H1 (cell line): Measurements from ENCODE around the gene CCL26. TPM values are rescaled to one million over a fixed set of nuclear protein-coding genes. Genes with fewer than 3 reads are reported as not detected.

ENCODE experiments used
- CTCF ChIA-PET: fragments of 300-600 bp; sonication (Branson Sonifier 250); formaldehyde crosslinking; loops from one replicate; lab custom pipeline; 2021; ENCODE audit not compliant: partially characterized antibody; lab: Charles Lee
- POLR2A ChIA-PET: fragments of 300-600 bp; sonication (Branson Sonifier 250); formaldehyde crosslinking; loops from one replicate; lab custom pipeline; 2021; ENCODE audit warnings: inconsistent platforms; ENCODE audit not compliant: partially characterized antibody; lab: Charles Lee
- DNase-seq, 2 experiments: peaks; one replicate each; pipeline versions ENCODE4 v3.0.0 to v3.0.0-alpha.2; 2010 to 2022; ENCODE audit warnings: low spot score in 2 of 2, low read depth in 1 of 2, mixed read lengths in 1 of 2
- FAIRE-seq: peaks from 2 replicates; lab custom pipeline; 2011; peaks lifted over from hg19 to GRCh38; lab: Jason Lieb, UNC
- H2AFZ ChIP-seq: 2 replicates; pipeline ENCODE4 v1.8.1; 2012; ENCODE audit warnings: low read length, inconsistent platforms
- H2AK5ac ChIP-seq: 2 replicates; pipeline ENCODE4 v1.6.1; 2013; ENCODE audit warnings: low read depth, low read length
- H2BK120ac ChIP-seq: replicated peaks from 2 replicates; pipeline ENCODE3; 2013; ENCODE audit warnings: low read depth, low read length, inconsistent platforms
- H2BK12ac ChIP-seq: 2 replicates; pipeline ENCODE4 v1.6.1; 2013; ENCODE audit warnings: low read depth, low read length
- H2BK15ac ChIP-seq: 2 replicates; pipeline ENCODE4 v1.6.1; 2013; ENCODE audit warnings: low read length
- H2BK20ac ChIP-seq: 2 replicates; pipeline ENCODE4 v1.6.1; 2013; ENCODE audit warnings: low read length
- H2BK5ac ChIP-seq: 2 replicates; pipeline ENCODE4 v1.6.1; 2013; ENCODE audit warnings: low read depth, low read length
- H3K14ac ChIP-seq: 2 replicates; pipeline ENCODE4 v1.6.1; 2013; ENCODE audit warnings: inconsistent platforms; ENCODE audit not compliant: insufficient read length
- H3K18ac ChIP-seq: 2 replicates; pipeline ENCODE4 v1.6.1; 2013; ENCODE audit warnings: low read length; ENCODE audit errors: extremely low read depth
- H3K23ac ChIP-seq: 2 replicates; pipeline ENCODE4 v1.6.1; 2013; ENCODE audit warnings: inconsistent platforms; ENCODE audit not compliant: insufficient read length
- H3K23me2 ChIP-seq: 2 replicates; pipeline ENCODE4 v1.6.1; 2013; ENCODE audit warnings: low read depth, low read length
- H3K27ac ChIP-seq: 2 replicates; pipeline ENCODE4 v1.6.1; 2011; ENCODE audit warnings: low read depth, low read length, inconsistent platforms
- H3K27me3 ChIP-seq, 4 experiments: replicated peaks in 1 of 4; 1 replicate in 1 of 4; 2 replicates in 3 of 4; pipeline versions ENCODE4 v1.6.1 to v1.8.1; 2011 to 2013; ENCODE audit warnings: low read length in 3 of 4, mild to moderate bottlenecking in 3 of 4, inconsistent platforms in 2 of 4, mixed read lengths in 2 of 4, moderate library complexity in 1 of 4; ENCODE audit not compliant: control insufficient read depth in 3 of 4, insufficient read depth in 3 of 4; ENCODE audit errors: extremely low read depth in 1 of 4
- H3K36me3 ChIP-seq, 4 experiments: 2 replicates each; pipeline versions ENCODE4 v1.6.1 to v1.8.1; 2011 to 2013; ENCODE audit warnings: mild to moderate bottlenecking in 4 of 4, low read length in 3 of 4, moderate library complexity in 2 of 4, control low read depth in 1 of 4, inconsistent platforms in 1 of 4; ENCODE audit not compliant: insufficient read depth in 4 of 4, control insufficient read depth in 2 of 4
- H3K4ac ChIP-seq: replicated peaks from 2 replicates; pipeline ENCODE3; 2013; ENCODE audit warnings: low read length, low read depth, mixed read lengths, inconsistent platforms; ENCODE audit not compliant: insufficient read length
- H3K4me1 ChIP-seq, 4 experiments: replicated peaks in 1 of 4; 1 replicate in 1 of 4; 2 replicates in 3 of 4; pipeline versions ENCODE4 v1.6.1 to v1.8.1; 2011 to 2013; ENCODE audit warnings: low read length in 3 of 4, inconsistent platforms in 2 of 4, mixed read lengths in 1 of 4; ENCODE audit not compliant: insufficient read depth in 4 of 4, control insufficient read depth in 3 of 4
- H3K4me2 ChIP-seq, 2 experiments: 2 replicates each; pipeline versions ENCODE4 v1.6.1 to v1.8.1; 2011 to 2013; ENCODE audit warnings: low read depth in 2 of 2, low read length in 2 of 2, control low read depth in 1 of 2, inconsistent platforms in 1 of 2, mild to moderate bottlenecking in 1 of 2; ENCODE audit not compliant: insufficient read depth in 1 of 2
- H3K4me3 ChIP-seq, 4 experiments: fragments of 200-600, 300-600 bp in 1 of 4; sonication (generic), shearing (Covaris generic), sonication (Bioruptor Twin) in 1 of 4; 2 replicates each; pipeline versions ENCODE4 v1.5.1 to v1.8.1; 2011 to 2016; ENCODE audit warnings: low read length in 4 of 4, low read depth in 3 of 4, control low read depth in 2 of 4, inconsistent platforms in 2 of 4, mild to moderate bottlenecking in 2 of 4, mixed read lengths in 1 of 4, moderate library complexity in 1 of 4; ENCODE audit not compliant: insufficient read depth in 2 of 4; ENCODE audit errors: extremely low read depth in 1 of 4
- H3K56ac ChIP-seq: replicated peaks from 2 replicates; pipeline ENCODE3; 2013; ENCODE audit warnings: low read depth, mild to moderate bottlenecking, mixed read lengths, low read length, inconsistent platforms; ENCODE audit not compliant: insufficient read length
- H3K79me1 ChIP-seq: 2 replicates; pipeline ENCODE4 v1.6.1; 2013; ENCODE audit warnings: low read depth, low read length, control low read depth
- H3K79me2 ChIP-seq, 2 experiments: 2 replicates each; pipeline versions ENCODE4 v1.6.1 to v1.8.1; 2012 to 2013; ENCODE audit warnings: low read length in 2 of 2, mild to moderate bottlenecking in 2 of 2, inconsistent platforms in 1 of 2; ENCODE audit not compliant: insufficient read depth in 2 of 2, control insufficient read depth in 1 of 2
- H3K9ac ChIP-seq, 4 experiments: replicated peaks in 1 of 4; 1 replicate in 1 of 4; 2 replicates in 3 of 4; pipeline versions ENCODE4 v1.6.1 to v1.8.1; 2011 to 2013; ENCODE audit warnings: low read depth in 3 of 4, low read length in 3 of 4, control low read depth in 2 of 4, mild to moderate bottlenecking in 2 of 4, moderate library complexity in 2 of 4, inconsistent platforms in 1 of 4; ENCODE audit errors: extremely low read depth in 1 of 4
- H3K9me3 ChIP-seq, 2 experiments: 2 replicates each; pipeline versions ENCODE4 v1.6.1 to v1.8.1; 2012 to 2013; ENCODE audit warnings: mild to moderate bottlenecking in 2 of 2, moderate library complexity in 2 of 2, control low read depth in 1 of 2, inconsistent platforms in 1 of 2, low read depth in 1 of 2, low read length in 1 of 2, mixed read lengths in 1 of 2; ENCODE audit not compliant: insufficient read depth in 2 of 2
- H4K20me1 ChIP-seq, 2 experiments: replicated peaks in 1 of 2; 2 replicates each; pipeline versions ENCODE3 to v1.8.1; 2011 to 2013; ENCODE audit warnings: inconsistent platforms in 2 of 2, low read length in 2 of 2, mild to moderate bottlenecking in 1 of 2; ENCODE audit not compliant: insufficient read depth in 2 of 2, control insufficient read depth in 1 of 2
- H4K5ac ChIP-seq: 2 replicates; pipeline ENCODE4 v1.6.1; 2013; ENCODE audit warnings: low read length, low read depth, mixed read lengths, inconsistent platforms; ENCODE audit not compliant: insufficient read length
- H4K8ac ChIP-seq: 2 replicates; pipeline ENCODE4 v1.8.0; 2013; ENCODE audit warnings: mild to moderate bottlenecking, moderate library complexity, low read length, inconsistent platforms; ENCODE audit not compliant: insufficient read depth; ENCODE audit errors: extremely low read depth
- H4K91ac ChIP-seq: replicated peaks from 2 replicates; pipeline ENCODE3; 2013; ENCODE audit warnings: low read length, mixed read lengths, inconsistent platforms; ENCODE audit not compliant: insufficient read length
- HDAC2 ChIP-seq, 2 experiments: fragments of 300-600 bp in 1 of 2; sonication (generic) in 1 of 2; IDR thresholded peaks; 2 replicates each; pipeline ENCODE4 v1.6.1; 2011 to 2012; ENCODE audit warnings: low read depth in 2 of 2, low read length in 2 of 2, mild to moderate bottlenecking in 2 of 2, moderate library complexity in 2 of 2, borderline replicate concordance in 1 of 2, inconsistent platforms in 1 of 2
- KDM4A ChIP-seq: IDR thresholded peaks from one replicate; pipeline ENCODE4 v1.7.1; 2012; ENCODE audit warnings: low read depth, mild to moderate bottlenecking, moderate library complexity, low read length, inconsistent platforms; ENCODE audit not compliant: severe bottlenecking
- MAX ChIP-seq: IDR thresholded peaks from 2 replicates; pipeline ENCODE4 v1.6.1; 2012; ENCODE audit warnings: inconsistent platforms
- POU5F1 ChIP-seq: IDR thresholded peaks from 2 replicates; pipeline ENCODE4 v1.6.1; 2011; ENCODE audit warnings: low read depth, mild to moderate bottlenecking, low read length, moderate library complexity
- TBP ChIP-seq: IDR thresholded peaks from 2 replicates; pipeline ENCODE4 v1.6.1; 2011; ENCODE audit warnings: low read depth, low read length, improper control_type of control experiment
- WGBS, 2 experiments: shearing (Covaris generic) in 1 of 2; methylation state at CpG; one replicate each; pipeline versions ENCODE4 v1.1.6 to v1.1.7; 2013 to 2015; ENCODE audit warnings: low lambda C conversion rate in 2 of 2, mixed read lengths in 2 of 2, inconsistent platforms in 1 of 2, low coverage in 1 of 2, missing lambda C conversion rate in 1 of 2; ENCODE audit not compliant: insufficient replicate concordance in 2 of 2, insufficient coverage in 1 of 2, insufficient read length in 1 of 2; ENCODE audit errors: extremely low coverage in 1 of 2, missing lambda C conversion rate in 1 of 2; 5-methylcytosine and 5-hydroxymethylcytosine counted together
- polyA plus RNA-seq, 7 experiments: library from polyadenylated mRNA; depleted of rRNA in 3 of 7; stranded (reverse) in 5 of 7; unstranded in 2 of 7; fragments of >200 nt in 5 of 7; fragments of 200-250 nt in 2 of 7; gene quantifications; 1 replicate in 5 of 7; 2 replicates in 1 of 7; 4 replicates in 1 of 7; pipeline versions ENCODE4 v1.2.1 to v1.2.3, GENCODE V29; 2011 to 2013; ENCODE audit warnings: missing spikeins in 2 of 7, mixed read lengths in 2 of 7
- total RNA-seq: library from RNA; stranded (reverse); fragmentation: NEBNext Ultra II Directional; extraction: Animal tissue kit (Norgen Biotek cat#: 25700); gene quantifications from 2 replicates; pipeline ENCODE4 v1.2.1, GENCODE V29; 2021
- TF ChIP-seq, protein P1 (sequence below): IDR thresholded peaks from 2 replicates; pipeline ENCODE4 v1.6.1; 2012; ENCODE audit warnings: low read length, inconsistent platforms

CCL26 gene
- total and polyA plus RNA-seq, 2 of the 8 experiments (the other 6 are each of a cell fraction or from before 2014, with no cell fraction given) = 8.7 to 14.9 TPM

- no peaks in the 10 kb centered on the region for H3K79me1 ChIP-seq
- no peak overlapping the region for H2AFZ ChIP-seq
- no peak overlapping the region for H3K4ac ChIP-seq
- no peak overlapping the region for H3K18ac ChIP-seq
- no peak overlapping the region for H3K27ac ChIP-seq
- H3K4me3 ChIP-seq = no peak overlapping the region
- CTCF ChIA-PET = interaction anchor here (1.9 kb wide), 1 partner anchor 14 kb away, joined by 7 read pairs; no protein-coding TSS in a partner anchor
- no peaks in the 10 kb centered on the region for H3K9me3 ChIP-seq
- H4K5ac ChIP-seq = no peak overlapping the region
- H3K56ac ChIP-seq = no peak overlapping the region
- POLR2A ChIA-PET = no interaction called here
- no peak overlapping the region for H3K14ac ChIP-seq
- no peak overlapping the region for H3K9ac ChIP-seq
- H2BK20ac ChIP-seq = no peak overlapping the region
- H2BK15ac ChIP-seq = peak overlapping the region; percentile 72; the same call in 1 of the 2 replicates
- H2BK5ac ChIP-seq = no peak overlapping the region
- no peak overlapping the region for H2BK12ac ChIP-seq
- H4K8ac ChIP-seq = no peak overlapping the region
- no peak overlapping the region for H3K4me2 ChIP-seq
- H3K23me2 ChIP-seq = no peaks in the 10 kb centered on the region
- FAIRE-seq (no peak), DNase-seq (no peak)
- no peaks in the 10 kb centered on the region for H3K36me3 ChIP-seq
- H4K91ac ChIP-seq = no peak overlapping the region
- no peak overlapping the region for H3K23ac ChIP-seq
- WGBS, 2 experiments = 71% methylated on average over 3 of the region's 3 CpGs; no CpG with 5 or more reads in 1 of the 2 experiments
- H2BK120ac ChIP-seq = no peak overlapping the region
- H4K20me1 ChIP-seq = peaks cover 0 to 1% of the 10 kb centered on the region in 2 experiments
- H3K4me1 ChIP-seq = peaks cover 0 to 3% (median 0%) of the 10 kb centered on the region in 4 experiments; a peak in 1 of 7 replicates
- H2AK5ac ChIP-seq = no peak overlapping the region
- no peaks in the 10 kb centered on the region for H3K79me2 ChIP-seq
- H3K27me3 ChIP-seq = no peaks in the 10 kb centered on the region; a peak in 2 of 7 replicates
- TF ChIP-seq HDAC2 (IDR thresholded peaks at IDR 0.05; ENCODE audit: borderline replicate concordance in 1 of 2, low read depth in 2 of 2, low read length in 2 of 2) = no peak
- TF ChIP-seq KDM4A = no peak
- no peak for TF ChIP-seq MAX
- TF ChIP-seq, protein P1, sequence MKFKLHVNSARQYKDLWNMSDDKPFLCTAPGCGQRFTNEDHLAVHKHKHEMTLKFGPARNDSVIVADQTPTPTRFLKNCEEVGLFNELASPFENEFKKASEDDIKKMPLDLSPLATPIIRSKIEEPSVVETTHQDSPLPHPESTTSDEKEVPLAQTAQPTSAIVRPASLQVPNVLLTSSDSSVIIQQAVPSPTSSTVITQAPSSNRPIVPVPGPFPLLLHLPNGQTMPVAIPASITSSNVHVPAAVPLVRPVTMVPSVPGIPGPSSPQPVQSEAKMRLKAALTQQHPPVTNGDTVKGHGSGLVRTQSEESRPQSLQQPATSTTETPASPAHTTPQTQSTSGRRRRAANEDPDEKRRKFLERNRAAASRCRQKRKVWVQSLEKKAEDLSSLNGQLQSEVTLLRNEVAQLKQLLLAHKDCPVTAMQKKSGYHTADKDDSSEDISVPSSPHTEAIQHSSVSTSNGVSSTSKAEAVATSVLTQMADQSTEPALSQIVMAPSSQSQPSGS = no peak
- no peak for TF ChIP-seq POU5F1
- no peak for TF ChIP-seq TBP
These were observed 41.1 kb upstream of the CCL26 start for GRCh38 chr7:75813084-75813483.
